Neuronal stem cell (in vitro differentiated cells): ENCODE data around the gene TMPRSS11D.

ENCODE experiments used
- DNase-seq: peaks from one replicate; pipeline ENCODE4 v3.0.0-alpha.2; 2013; ENCODE audit warnings: low spot score
- H2AFZ ChIP-seq: one replicate; pipeline ENCODE4 v1.6.1; 2013; ENCODE audit warnings: mild to moderate bottlenecking, low read length, inconsistent platforms
- H2AK5ac ChIP-seq: 2 replicates; pipeline ENCODE4 v1.6.1; 2013; ENCODE audit warnings: low read depth, mild to moderate bottlenecking, inconsistent platforms, low read length, moderate library complexity, mixed read lengths
- H2BK120ac ChIP-seq: 2 replicates; pipeline ENCODE4 v1.6.1; 2013; ENCODE audit warnings: low read depth, mild to moderate bottlenecking, inconsistent platforms, low read length, moderate library complexity, mixed read lengths
- H2BK12ac ChIP-seq: one replicate; pipeline ENCODE4 v1.6.1; 2013; ENCODE audit warnings: low read length, inconsistent platforms
- H2BK15ac ChIP-seq: 2 replicates; pipeline ENCODE4 v1.6.1; 2013; ENCODE audit warnings: mild to moderate bottlenecking, low read length, inconsistent platforms, mixed read lengths
- H2BK5ac ChIP-seq: one replicate; pipeline ENCODE4 v1.6.1; 2013; ENCODE audit warnings: inconsistent platforms, mild to moderate bottlenecking, low read length, moderate library complexity
- H3K14ac ChIP-seq: one replicate; pipeline ENCODE4 v1.6.1; 2013; ENCODE audit warnings: low read length, inconsistent platforms
- H3K18ac ChIP-seq: 2 replicates; pipeline ENCODE4 v1.6.1; 2013; ENCODE audit warnings: low read length, inconsistent platforms
- H3K23ac ChIP-seq: 2 replicates; pipeline ENCODE4 v1.6.1; 2013; ENCODE audit warnings: low read depth, mild to moderate bottlenecking, mixed read lengths, low read length, inconsistent platforms; ENCODE audit not compliant: poor library complexity
- H3K27ac ChIP-seq: replicated peaks from 3 replicates; pipeline ENCODE4 v1.5.1; 2013; ENCODE audit warnings: low read length, inconsistent platforms
- H3K27me3 ChIP-seq, 3 experiments: 2 replicates each; pipeline ENCODE4 v1.6.1; 2013; ENCODE audit warnings: low read length in 3 of 3, mild to moderate bottlenecking in 2 of 3, inconsistent platforms in 1 of 3, low read depth in 1 of 3, mixed read lengths in 1 of 3, moderate library complexity in 1 of 3; ENCODE audit not compliant: control insufficient read depth in 3 of 3, insufficient read depth in 3 of 3
- H3K36me3 ChIP-seq, 2 donors: replicated peaks in 1 of 2; 2 replicates each; pipeline ENCODE4 v1.6.1; 2013; ENCODE audit warnings: low read length in 2 of 2; ENCODE audit not compliant: control insufficient read depth in 2 of 2, insufficient read depth in 2 of 2
- H3K4ac ChIP-seq: 2 replicates; pipeline ENCODE4 v1.6.1; 2013; ENCODE audit warnings: inconsistent platforms, mild to moderate bottlenecking, low read length, moderate library complexity
- H3K4me1 ChIP-seq, 2 donors: 1 replicate in 1 of 2; 2 replicates in 1 of 2; pipeline ENCODE4 v1.6.1; 2013; ENCODE audit warnings: low read length in 2 of 2, low read depth in 1 of 2; ENCODE audit not compliant: control insufficient read depth in 2 of 2, insufficient read depth in 1 of 2
- H3K4me2 ChIP-seq: one replicate; pipeline ENCODE4 v1.6.1; 2013; ENCODE audit warnings: mild to moderate bottlenecking, low read length, inconsistent platforms; ENCODE audit not compliant: insufficient read depth, poor library complexity, severe bottlenecking
- H3K4me3 ChIP-seq, 2 donors: 2 replicates each; pipeline ENCODE4 v1.5.1; 2013; ENCODE audit warnings: low read length in 2 of 2, mild to moderate bottlenecking in 2 of 2, inconsistent platforms in 1 of 2, moderate library complexity in 1 of 2
- H3K79me1 ChIP-seq: one replicate; pipeline ENCODE4 v1.6.1; 2013; ENCODE audit warnings: low read depth, mild to moderate bottlenecking, inconsistent platforms, low read length, moderate library complexity
- H3K9ac ChIP-seq: one replicate; pipeline ENCODE4 v1.6.1; 2013; ENCODE audit warnings: mild to moderate bottlenecking, low read depth, low read length, inconsistent platforms; ENCODE audit not compliant: poor library complexity
- H3K9me3 ChIP-seq, 2 donors: replicated peaks in 1 of 2; 2 replicates each; pipeline versions ENCODE3 to v1.6.1; 2013; ENCODE audit warnings: low read length in 2 of 2, mild to moderate bottlenecking in 2 of 2, inconsistent platforms in 1 of 2, low read depth in 1 of 2, mixed read lengths in 1 of 2, moderate library complexity in 1 of 2; ENCODE audit not compliant: control insufficient read depth in 2 of 2, insufficient read depth in 1 of 2
- H4K8ac ChIP-seq: one replicate; pipeline ENCODE4 v1.6.1; 2013; ENCODE audit warnings: low read depth, mild to moderate bottlenecking, inconsistent platforms, low read length, moderate library complexity
- H4K91ac ChIP-seq: one replicate; pipeline ENCODE4 v1.6.1; 2013; ENCODE audit warnings: low read length, low read depth, mild to moderate bottlenecking, inconsistent platforms; ENCODE audit not compliant: poor library complexity
- WGBS, 2 donors: extraction: QIAGEN DNeasy Blood & Tissue Kit; methylation state at CpG; one replicate each; pipeline ENCODE4 v1.1.7; 2013; ENCODE audit warnings: missing lambda C conversion rate in 2 of 2, mixed read lengths in 1 of 2; ENCODE audit not compliant: insufficient read length in 2 of 2, insufficient replicate concordance in 1 of 2; ENCODE audit errors: extremely low coverage in 2 of 2; 5-methylcytosine and 5-hydroxymethylcytosine counted together

The TMPRSS11D gene

DNA sequence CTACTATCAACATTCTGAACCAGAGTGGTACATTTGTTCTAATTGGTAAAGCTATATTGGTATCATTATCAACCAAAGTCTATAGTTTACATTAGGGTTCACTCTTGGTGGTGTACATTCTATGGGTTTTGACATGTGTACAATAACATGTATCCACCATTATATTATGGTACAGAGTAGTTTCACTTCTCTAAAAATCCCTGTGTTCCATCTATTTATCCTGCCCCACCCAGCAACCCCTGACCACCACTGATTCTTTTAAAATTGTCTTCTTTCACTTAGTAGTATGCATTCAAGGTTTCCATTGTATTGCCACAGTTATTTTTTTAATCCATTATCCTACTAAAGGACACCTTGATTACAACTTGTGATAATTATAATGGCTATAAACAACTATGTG lies 15.3 kb upstream of the TMPRSS11D start:
- no peak overlapping the region for H2BK120ac ChIP-seq
- H3K4ac ChIP-seq, result no peak overlapping the region
- H3K27ac ChIP-seq, result no peak overlapping the region
- H2AFZ ChIP-seq, result no peak overlapping the region
- no peak overlapping the region for H2AK5ac ChIP-seq
- DNase-seq, result no peak
- no peak overlapping the region for H3K14ac ChIP-seq
- H3K79me1 ChIP-seq, result no peaks in the 10 kb centered on the region
- H4K8ac ChIP-seq, result no peak overlapping the region
- no peak overlapping the region for H2BK12ac ChIP-seq
- no peak overlapping the region for H3K18ac ChIP-seq
- H3K27me3 ChIP-seq, result no peaks in the 10 kb centered on the region
- H2BK15ac ChIP-seq, result no peak overlapping the region
- no peaks in the 10 kb centered on the region for H3K4me1 ChIP-seq
- no peak overlapping the region for H3K4me3 ChIP-seq
- H3K9ac ChIP-seq, result no peak overlapping the region
- no peak overlapping the region for H3K23ac ChIP-seq
- H3K4me2 ChIP-seq, result no peak overlapping the region
- H2BK5ac ChIP-seq, result no peak overlapping the region
- H3K9me3 ChIP-seq, result no peaks in the 10 kb centered on the region
- no peaks in the 10 kb centered on the region for H3K36me3 ChIP-seq
- H4K91ac ChIP-seq, result no peak overlapping the region

- H2AFZ ChIP-seq, result no peak overlapping the region
- no peak overlapping the region for H3K14ac ChIP-seq
- DNase-seq, result no peak
- no peak overlapping the region for H3K27ac ChIP-seq
- no peak overlapping the region for H4K91ac ChIP-seq
- no peak overlapping the region for H3K4me3 ChIP-seq
- no peak overlapping the region for H2BK120ac ChIP-seq
- no peaks in the 10 kb centered on the region for H3K27me3 ChIP-seq
- no peak overlapping the region for H3K9ac ChIP-seq
- H3K18ac ChIP-seq, result no peak overlapping the region
- no peak overlapping the region for H2BK12ac ChIP-seq
- H3K4me2 ChIP-seq, result no peak overlapping the region
- H3K9me3 ChIP-seq, result no peaks in the 10 kb centered on the region
- H3K79me1 ChIP-seq, result no peaks in the 10 kb centered on the region
- H3K4me1 ChIP-seq, result no peaks in the 10 kb centered on the region
- no peak overlapping the region for H3K4ac ChIP-seq
- no peak overlapping the region for H4K8ac ChIP-seq
- no peak overlapping the region for H2BK5ac ChIP-seq
- H2BK15ac ChIP-seq, result no peak overlapping the region
- no peaks in the 10 kb centered on the region for H3K36me3 ChIP-seq
- no peak overlapping the region for H3K23ac ChIP-seq
- H2AK5ac ChIP-seq, result no peak overlapping the region
These were observed 13.9 kb upstream of the TMPRSS11D start for GRCh38 chr4:67897686-67898085.

GRCh38 chr4:67896421-67897065 lies 12.7 kb upstream of the TMPRSS11D start:
- H3K14ac ChIP-seq, result no peak overlapping the region
- no peak overlapping the region for H2AFZ ChIP-seq
- H3K18ac ChIP-seq, result peak overlapping the region; percentile 57
- no peaks in the 10 kb centered on the region for H3K27me3 ChIP-seq
- WGBS, 2 donors, result no CpG with 5 or more reads among the region's 26 CpGs
- H3K4ac ChIP-seq, result no peak overlapping the region
- H2BK12ac ChIP-seq, result no peak overlapping the region
- no peaks in the 10 kb centered on the region for H3K79me1 ChIP-seq
- H3K23ac ChIP-seq, result no peak overlapping the region
- H4K91ac ChIP-seq, result no peak overlapping the region
- H3K4me2 ChIP-seq, result no peak overlapping the region
- no peaks in the 10 kb centered on the region for H3K9me3 ChIP-seq
- no peaks in the 10 kb centered on the region for H3K36me3 ChIP-seq
- no peak overlapping the region for H2AK5ac ChIP-seq
- H3K4me1 ChIP-seq, result no peaks in the 10 kb centered on the region
- H3K4me3 ChIP-seq, result no peak overlapping the region
- H2BK15ac ChIP-seq, result no peak overlapping the region
- no peak overlapping the region for H2BK120ac ChIP-seq
- H2BK5ac ChIP-seq, result no peak overlapping the region
- H3K27ac ChIP-seq, result no peak overlapping the region
- no peak for DNase-seq
- no peak overlapping the region for H4K8ac ChIP-seq
- H3K9ac ChIP-seq, result no peak overlapping the region

DNA sequence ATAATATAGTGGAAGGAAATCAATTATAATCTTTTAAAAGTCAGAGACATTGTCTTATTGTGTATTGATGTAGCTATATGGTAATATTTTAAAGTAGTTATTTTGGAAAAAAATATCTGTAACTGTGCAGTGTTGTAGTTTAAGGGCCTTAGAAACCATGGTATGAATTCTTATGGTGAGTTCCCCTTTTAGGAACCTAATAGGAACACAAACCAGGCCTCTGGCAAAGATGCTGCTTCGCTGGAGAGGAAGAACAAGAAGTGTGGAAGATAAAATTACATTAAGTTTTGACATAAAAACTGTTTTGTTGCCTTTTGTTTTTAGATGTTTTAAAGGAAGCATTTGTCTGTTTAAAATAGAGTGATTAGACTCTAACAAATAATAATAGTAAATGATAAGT lies 10.9 kb upstream of the TMPRSS11D start:
- Histone ChIP-seq H3K4me3 (no peak overlapping the region), H3K27me3 (no peaks in the 10 kb centered on the region), H3K4ac (no peak overlapping the region), H3K79me1 (no peaks in the 10 kb centered on the region), H3K9ac (no peak overlapping the region), H4K8ac (no peak overlapping the region), H3K27ac (no peak overlapping the region), H2BK5ac (no peak overlapping the region), H2BK15ac (no peak overlapping the region), H2AK5ac (no peak overlapping the region), H2AFZ (no peak overlapping the region), H3K4me2 (no peak overlapping the region), H2BK120ac (no peak overlapping the region), H3K23ac (no peak overlapping the region), H4K91ac (no peak overlapping the region), H3K9me3 (no peaks in the 10 kb centered on the region), H3K36me3 (no peaks in the 10 kb centered on the region), H3K4me1 (no peaks in the 10 kb centered on the region), H3K14ac (no peak overlapping the region), H3K18ac (no peak overlapping the region), H2BK12ac (no peak overlapping the region)
- no peak for DNase-seq
- WGBS, 2 donors, result no CpG with 5 or more reads among the region's 1 CpG
